HG03196 (cell line): ENCODE measurements around the gene COQ5.
"Not testable (repeated sequence)": the region's sequence is repeated elsewhere in the genome, so short reads cannot be mapped to it uniquely, and the experiment has no call there.

Experiments used
- ATAC-seq: cut with Tn5 transposase; IDR thresholded peaks from one replicate; pipeline ENCODE4 v1.9.1; 2021; ENCODE audit not compliant: unreplicated experiment

Gene COQ5

DNA sequence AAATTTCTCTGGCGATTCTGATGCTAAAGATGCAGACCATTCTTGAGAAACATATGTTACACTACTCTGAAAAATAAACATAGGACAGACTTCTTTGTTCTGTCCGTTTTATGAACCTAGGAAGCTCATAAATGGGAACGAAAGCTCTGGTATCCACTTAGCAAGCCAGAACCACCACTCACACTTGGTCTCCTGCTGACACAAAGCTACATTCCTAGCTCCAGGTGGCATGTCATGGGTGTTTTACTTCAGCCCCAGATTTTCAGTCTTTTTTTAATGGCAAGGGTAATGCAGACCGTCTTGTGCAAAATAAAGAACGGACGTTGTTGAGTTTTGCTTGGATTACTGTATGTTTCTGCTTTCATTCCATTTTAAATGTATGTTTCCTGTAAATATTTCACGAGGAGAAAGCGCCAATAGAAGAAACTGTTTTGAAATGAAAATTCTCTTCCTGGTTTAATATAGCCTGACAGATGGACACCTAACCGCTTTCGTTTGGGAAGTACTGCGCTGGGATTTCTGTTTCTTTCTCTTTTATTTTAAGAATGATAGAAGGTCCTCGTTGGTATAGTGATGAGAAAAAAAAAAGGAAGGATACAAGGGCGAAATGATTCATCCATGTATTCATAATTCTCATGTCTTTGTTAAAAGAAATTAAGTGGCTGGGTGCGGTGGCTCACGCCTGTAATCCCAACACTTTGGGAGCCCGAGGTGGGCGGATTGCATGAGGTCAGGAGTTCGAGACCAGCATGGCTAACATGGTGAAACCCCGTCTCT, 871 bp upstream of the COQ5 start:
- ATAC-seq, result no peak

DNA sequence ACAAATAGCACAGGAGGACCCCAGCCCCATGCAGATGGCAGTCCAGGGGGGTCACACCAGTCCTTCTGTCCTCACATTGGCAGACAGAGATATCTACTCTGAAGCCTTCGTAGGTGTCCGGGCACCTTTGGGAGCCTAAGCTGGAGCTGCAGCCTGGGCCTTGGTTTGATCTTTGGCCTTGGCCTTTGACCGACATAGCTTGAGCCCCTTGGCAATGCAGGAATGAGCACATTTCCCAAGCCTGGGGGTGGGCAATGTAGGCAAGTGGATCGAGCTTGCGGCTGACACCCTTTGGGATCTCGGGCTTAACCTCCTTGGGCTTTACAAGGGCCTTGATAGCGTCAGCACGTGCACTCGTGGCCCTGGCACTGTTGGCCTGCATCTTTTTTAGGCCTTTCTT, 6.4 kb downstream of the COQ5 start:
- no peak for ATAC-seq

DNA sequence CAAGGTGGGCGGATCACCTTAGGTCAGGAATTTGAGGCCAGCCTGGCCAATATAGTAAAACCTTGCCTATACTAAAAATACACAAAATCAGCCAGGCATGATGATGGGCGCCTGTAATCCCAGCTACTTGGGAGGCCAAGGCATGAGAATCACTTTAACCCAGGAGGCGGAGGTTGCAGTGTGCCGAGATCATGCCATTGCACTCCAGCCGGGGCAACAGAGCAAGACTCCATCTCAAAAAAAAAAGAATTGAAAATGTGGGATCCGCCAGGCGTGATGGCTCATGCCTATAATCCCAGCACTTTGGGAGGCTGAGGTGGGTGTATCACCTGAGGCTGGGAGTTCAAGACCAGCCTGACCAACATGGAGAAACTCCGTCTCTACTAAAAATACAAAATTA, 9.6 kb downstream of the COQ5 start:
- not testable (repeated sequence) for ATAC-seq

DNA sequence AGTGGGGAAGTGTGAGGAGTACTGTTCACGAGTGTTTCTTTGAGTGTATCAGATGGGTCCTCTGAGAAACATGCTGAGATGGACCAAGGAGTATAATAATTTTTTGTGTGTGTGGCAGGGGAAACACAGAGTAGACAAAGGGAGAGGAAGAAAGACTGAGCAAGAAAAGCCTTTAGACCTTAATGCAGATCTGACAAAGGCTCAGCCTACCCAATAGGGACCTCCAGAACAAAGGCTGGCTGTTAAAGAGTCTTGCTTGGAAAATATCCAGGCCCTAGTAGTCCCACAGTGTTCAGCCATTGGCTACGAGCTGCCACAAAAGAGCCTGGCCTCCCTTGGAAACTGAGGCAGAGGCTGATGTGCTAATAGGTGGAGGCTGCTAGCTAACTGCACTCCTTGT, 13.5 kb downstream of the COQ5 start:
- ATAC-seq, result no peak

DNA sequence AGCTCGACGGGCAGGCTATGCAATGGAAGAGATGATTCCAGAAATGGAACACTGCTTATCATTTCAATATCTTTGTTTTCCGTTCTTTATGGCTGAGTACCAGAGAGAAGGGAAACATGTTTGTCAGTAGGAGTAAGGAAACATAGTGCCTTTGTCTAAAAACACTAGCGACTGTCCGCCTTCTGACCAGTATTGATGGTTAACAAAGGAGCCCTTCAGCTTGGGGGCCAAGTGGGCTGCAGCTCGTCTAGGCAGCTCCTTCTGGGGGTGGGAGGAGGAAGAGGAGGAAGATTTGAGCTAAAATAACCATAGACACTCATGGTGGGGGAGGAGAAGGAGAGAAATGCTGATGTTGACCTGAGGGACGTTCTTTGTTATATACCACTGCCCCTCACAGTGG, 15.0 kb downstream of the COQ5 start:
- no peak for ATAC-seq

DNA sequence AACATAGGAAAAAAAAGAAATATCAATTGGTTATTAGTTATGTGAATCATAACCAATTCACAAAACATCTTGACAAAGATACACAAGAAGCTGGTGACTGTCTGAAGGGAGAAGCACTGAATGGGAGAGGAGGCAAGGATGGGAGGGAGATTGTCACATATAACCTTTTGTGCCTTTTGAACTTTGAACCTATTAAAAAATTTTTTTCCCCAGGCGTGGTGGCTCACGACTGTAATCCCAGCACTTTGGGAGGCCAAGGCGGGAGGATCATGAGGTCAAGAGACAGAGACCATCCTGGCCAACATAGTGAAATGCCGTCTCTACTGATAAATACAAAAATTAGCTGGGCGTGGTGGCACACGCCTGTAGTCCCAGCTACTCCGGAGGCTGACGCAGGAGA, 20.4 kb downstream of the COQ5 start:
- ATAC-seq, result no peak

DNA sequence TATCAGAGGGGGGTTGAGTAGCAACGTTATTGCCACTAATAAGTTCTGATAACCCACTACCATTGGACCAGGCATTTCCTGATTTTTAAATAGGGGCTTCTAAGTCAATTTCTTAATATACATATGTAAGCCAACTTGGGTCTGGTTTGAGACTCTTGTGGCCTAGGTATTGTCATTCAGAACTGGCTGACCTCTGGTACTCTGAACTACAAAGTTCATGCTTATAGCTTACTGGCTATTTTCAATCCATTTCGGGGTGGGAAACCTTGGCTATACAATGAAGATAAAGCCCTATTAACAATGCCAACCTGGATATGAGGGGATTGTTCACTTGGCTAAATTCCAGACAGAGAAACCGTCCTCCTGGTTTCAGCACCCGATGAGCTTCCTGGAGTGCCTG, 24.4 kb downstream of the COQ5 start:
- no peak for ATAC-seq

DNA sequence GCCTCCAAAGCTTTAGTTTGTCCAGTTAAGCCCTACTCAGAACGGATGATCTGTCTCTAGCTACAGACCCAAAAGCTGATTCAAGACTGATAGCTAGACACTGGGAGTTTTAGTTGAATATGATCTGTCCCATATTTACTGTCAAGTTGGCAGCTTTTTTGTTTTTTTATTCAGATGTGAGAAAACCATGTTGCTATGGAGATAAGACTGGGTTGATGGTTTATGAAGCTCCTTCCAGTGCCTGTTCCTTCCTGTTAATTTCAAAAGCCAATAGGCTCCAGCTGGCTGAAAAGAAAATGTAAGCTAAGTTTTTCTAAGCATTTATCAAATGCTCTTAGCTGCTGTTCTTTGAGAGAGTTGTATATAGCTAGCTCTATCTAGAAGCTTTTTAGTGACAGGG, 28.4 kb downstream of the COQ5 start:
- ATAC-seq, result no peak

DNA sequence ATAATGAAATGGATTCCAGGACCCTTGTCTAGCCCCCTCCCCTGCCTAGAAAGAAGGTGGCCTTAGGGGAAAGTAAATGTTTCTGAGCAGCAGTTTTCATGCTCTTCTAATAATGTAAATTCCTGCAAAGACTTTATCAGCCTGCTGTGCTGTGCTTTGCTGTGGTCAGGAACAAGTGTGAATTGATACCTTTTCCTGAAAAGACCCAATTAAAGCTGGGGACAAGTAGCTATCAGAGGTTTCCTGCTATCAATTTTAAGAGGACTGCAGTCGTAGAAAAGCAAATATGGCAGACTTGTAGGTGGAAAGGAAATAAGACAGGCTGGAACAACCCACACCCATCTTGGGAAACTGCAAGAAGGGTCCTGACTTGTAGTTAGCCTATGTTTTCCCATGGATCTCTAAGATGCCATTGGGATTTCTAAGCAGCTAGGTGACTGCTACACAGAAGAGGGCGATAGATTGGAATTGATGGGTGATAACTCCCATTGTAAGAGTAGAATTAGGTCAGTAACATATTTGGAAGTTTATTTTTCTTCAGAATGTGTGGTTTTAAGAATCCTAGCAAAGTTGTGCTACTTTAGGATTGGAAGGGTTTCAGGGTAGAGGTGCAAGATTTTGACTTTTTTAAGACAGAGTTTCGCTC, 30.0 kb downstream of the COQ5 start:
- no peak for ATAC-seq

DNA sequence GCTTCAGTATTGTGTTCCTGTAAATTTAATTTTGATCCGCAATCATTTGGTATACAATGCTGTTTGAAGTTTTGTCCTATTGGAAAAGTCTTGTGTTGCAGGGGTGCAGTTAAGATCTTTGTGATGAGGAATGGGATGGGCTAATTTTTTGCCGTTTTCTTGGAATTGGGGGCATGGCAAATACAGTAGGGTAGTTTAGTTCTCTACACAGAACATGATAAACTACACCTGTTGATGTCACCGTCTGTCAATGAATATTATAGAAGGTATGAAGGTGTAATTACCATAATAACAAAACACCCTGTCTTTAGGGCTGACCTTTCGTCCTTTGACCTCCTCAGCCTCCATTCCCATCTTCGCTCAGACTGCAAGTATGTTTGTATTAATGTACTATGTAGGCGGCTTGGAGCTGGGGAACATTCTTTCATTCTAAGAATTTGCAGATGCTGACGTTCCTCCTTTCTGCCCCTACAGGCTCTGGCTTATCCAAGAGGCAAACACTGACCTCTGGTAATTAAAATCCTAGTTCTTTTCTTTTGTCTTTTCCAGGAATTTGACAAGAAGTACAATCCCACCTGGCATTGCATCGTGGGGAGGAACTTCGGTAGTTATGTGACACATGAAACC, 31.3 kb downstream of the COQ5 start:
- no peak for ATAC-seq

DNA sequence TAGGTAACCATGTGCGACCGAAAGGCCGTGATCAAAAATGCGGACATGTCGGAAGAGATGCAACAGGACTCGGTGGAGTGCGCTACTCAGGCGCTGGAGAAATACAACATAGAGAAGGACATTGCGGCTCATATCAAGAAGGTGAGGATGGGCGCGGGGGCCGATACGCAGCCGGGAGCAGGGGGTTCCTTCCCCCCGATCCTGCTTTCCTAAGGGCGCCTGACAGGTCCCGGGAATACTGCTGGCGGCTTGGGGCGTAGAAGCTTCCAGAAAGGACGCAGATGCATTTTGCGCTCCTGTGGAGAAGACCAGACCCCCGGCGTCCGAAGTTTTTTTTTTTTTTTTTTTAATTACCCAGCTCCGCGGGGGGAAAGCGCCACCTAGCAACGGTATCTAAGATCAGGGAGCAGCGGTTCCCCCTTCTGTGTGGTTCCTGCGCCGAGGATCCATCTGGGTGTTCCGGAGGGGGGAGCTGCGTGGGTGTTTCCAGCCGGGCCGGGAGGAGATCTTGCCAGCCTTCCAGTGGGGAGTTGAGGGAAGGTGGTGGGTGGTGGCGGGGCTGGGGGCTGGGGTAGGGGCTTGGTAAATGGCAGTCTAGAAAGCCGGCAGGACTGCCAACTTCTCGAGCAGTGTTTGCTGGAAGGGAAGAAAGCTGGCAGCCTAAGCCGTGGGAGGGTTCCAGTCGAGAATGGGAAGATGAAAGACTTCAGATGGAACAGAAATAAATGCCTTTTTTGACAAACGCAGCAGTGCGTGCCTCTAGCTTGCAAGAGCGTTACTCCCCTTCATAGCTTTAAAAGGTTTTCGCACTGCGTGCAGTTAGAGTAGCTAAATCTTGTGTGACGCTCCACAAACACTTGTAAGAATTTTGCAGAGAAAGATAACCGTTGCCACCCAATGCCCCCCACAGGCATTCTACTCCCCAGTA, 32.3 kb downstream of the COQ5 start:
- ATAC-seq, result peak; percentile 4

DNA sequence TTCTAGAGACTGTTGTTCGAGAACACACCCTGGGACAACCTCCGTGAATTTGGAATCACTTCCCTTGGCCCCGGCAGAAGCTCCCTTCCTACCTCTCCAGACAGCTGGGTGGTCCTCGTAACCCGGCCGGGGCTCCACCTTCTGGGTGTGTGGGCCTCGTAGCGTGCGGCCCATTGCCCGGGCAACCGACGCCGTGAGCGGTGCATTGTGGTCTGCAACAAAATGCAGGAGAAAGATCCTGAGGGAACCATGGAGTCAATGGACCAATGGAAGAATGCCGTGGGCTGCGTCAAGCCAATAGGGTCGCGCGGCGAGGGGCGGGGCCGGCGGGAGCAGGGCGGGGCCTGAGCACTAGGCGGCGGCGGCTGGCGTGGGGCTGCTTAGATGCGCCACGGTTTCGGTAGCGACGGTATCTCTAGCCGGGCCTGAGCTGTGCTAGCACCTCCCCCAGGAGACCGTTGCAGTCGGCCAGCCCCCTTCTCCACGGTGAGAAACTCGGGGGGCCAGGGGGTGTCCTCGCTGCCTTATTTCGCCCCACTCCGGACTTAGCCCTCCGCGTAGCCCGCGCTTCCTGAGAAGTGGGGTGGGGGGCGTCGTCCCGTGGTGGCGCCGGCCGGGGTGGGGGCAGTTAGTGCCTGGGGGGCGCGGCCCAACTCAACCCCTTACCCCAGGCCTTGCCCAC, 33.1 kb downstream of the COQ5 start, which contains the start of gene DYNLL1:
Gene DYNLL1 (plus strand): TSS at position 383 of the 682 bp plus-strand sequence. CDS start 309 bp downstream, outside the sequence.
- ATAC-seq, result peak; percentile 92

DNA sequence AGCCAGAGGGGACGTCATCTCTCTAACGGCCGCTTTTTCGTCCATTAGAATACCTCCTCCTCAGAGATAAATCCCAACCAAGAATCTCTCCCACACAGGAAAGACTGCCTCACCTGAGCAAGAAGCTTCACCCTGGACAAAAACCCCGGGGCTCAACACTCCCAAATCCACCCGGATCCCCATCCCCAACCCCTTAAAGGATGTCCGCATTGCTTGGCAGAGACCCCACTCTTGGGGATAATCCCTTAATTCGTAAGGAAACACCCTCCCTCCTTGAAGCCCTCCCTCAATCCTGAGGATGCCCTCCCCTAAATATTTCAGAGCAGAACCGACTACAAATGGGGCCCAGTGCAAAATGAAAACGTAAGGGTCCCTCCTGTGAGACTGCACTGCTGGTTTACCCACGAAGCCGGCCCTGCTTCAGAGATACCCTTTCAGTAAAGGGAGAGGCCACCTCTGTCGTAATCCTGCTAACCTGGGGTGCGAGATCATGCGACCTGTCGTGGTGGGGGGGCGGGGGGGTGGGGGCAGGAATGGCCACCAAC, 33.7 kb downstream of the COQ5 start:
- ATAC-seq, result no peak

DNA sequence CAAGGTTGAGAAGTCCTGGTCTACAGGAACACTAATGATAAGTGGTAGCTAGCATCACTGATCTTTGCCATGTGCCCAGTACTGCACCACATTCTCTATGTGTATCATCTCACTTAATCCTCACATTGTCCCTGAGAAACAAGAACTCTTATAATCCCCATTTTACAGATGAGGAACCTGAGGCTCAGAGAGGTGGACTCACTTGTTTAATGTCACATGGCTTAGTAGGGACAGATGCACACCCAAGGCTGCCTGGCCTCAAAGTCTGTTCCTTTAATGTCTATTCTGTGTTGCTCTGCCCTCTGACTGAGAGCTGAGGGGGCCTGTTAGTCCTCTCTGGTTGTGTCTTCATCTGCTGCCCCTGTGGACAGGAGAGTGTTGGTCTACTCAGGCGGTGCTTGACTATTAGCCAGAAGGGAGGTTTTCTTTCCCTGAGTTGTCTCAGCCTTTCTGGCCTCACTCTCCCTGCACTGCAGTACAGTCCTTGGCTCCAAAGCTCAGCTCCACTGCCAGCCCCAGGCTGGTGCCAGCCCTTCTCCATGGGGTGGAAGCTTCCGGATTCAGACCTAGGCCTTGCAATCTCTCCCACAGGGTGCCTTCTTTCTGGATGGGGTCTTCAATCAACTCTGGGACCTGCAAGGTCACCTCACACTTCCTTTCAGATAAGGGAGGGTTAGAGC, 38.0 kb downstream of the COQ5 start:
- ATAC-seq, result no peak

DNA sequence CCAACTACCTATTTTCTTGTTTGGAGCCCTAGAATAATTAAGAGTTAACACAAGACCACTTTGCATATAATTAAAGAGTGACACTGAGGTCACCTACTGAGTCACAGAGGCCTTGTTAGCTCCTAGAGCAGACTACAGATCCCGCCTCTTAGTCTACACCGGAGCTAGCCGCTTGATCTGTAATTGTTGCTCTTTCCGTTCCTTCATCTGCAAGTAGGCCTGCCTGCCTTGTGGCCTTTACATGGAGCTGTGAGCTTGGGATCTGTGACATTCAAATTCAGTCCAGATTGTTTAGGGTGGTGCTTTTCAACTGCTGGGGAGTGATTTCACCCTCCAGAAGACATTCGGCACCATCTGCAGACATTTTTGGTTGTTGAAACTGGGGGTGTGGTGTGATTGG, 38.6 kb downstream of the COQ5 start:
- no peak for ATAC-seq

DNA sequence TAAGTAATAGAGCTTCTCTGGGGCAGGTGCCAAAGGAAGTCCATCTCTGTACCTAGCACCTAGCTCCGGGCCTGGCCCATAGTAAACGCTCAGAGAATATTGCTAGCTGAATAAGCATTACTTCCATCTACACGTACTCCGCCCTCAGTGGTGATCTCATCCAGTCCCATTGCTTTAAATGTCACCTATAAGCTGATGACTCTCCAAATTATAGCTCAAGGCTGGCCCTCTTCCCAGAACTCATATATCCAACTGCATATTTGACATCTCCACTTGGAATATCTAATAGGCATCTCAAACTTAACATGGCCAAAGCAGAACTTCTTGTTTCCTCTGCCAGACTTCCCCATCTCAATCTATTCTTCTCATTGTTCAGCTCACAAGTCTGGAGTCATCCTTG, 39.9 kb downstream of the COQ5 start:
- no peak for ATAC-seq

DNA sequence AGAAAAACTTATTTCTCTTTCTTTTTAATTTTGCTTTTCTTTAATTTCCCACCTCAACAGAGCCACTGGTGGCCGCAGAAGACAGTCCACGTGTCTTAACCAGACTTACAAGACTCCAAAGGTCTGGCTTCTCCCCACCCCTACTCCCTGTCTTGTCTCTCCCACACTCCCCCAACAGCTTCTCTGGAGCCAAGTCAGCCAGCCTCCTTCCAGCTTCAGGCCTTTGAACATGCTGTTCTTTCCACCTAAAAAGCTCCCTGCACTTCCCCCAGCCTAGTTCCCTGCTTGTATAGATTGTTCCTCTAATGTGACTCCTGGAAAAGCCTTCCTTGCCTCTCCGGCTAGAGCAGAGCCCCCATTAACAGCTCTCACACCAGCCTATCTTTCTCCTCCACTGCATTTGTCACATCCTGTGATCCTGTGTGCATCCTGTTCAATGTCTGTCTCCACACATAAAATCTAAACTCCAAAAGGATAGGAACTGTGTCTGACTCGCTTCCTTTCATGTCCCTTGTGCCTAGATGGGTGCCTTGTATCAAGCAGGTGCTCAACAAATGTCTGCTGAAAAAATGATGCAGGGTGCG, 40.8 kb downstream of the COQ5 start:
- ATAC-seq, result no peak

DNA sequence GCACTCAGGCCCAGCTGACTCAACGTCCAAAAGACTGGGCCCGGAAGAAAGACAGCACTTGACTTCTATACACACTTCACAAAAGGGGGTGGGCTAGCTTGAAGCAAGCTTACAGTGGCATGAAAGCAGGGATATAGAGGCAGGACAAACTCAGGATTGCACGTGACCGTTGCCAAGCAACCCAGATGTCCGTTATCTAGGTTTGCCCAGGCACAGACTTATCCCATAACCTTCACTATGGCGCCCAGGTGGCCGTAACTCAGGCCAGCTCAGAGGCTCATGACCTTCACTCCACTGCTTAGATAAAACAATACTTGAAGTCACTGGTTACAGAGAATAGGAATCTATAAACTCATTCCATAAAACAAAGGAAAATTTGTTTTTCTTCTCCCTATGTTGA, 41.4 kb downstream of the COQ5 start:
- ATAC-seq, result not testable (repeated sequence)
